GM23248 (cell line): Measurements from ENCODE around the gene UBE2V1. TPM values are rescaled to one million over a fixed set of nuclear protein-coding genes. Genes with fewer than 3 reads are reported as not detected.

Experiments used
- DNase-seq: peaks from one replicate; pipeline ENCODE4 v3.0.0-alpha.2; 2015
- H2AFZ ChIP-seq: fragments of 200-600 bp; sonication (generic); 2 replicates; pipeline ENCODE4 v1.6.1; 2016; ENCODE audit warnings: antibody characterized with exemption
- H3F3A ChIP-seq: fragments of 200-600 bp; sonication (generic); 2 replicates; pipeline ENCODE4 v1.6.1; 2016; ENCODE audit warnings: mild to moderate bottlenecking, antibody characterized with exemption, mixed run types; ENCODE audit not compliant: insufficient read depth
- H3K27ac ChIP-seq: fragments of 200-600 bp; sonication (generic); 2 replicates; pipeline ENCODE4 v1.5.1; 2016; ENCODE audit warnings: mild to moderate bottlenecking
- H3K27me3 ChIP-seq: fragments of 200-600 bp; sonication (generic); replicated peaks from 2 replicates; pipeline ENCODE4 v1.6.1; 2016; ENCODE audit warnings: mild to moderate bottlenecking; ENCODE audit not compliant: insufficient read depth
- H3K36me3 ChIP-seq: fragments of 200-600 bp; sonication (generic); 2 replicates; pipeline ENCODE4 v1.6.1; 2016; ENCODE audit warnings: low read depth, mild to moderate bottlenecking
- H3K4me1 ChIP-seq: fragments of 200-600 bp; sonication (generic); 2 replicates; pipeline ENCODE4 v1.6.1; 2016; ENCODE audit warnings: mild to moderate bottlenecking; ENCODE audit not compliant: insufficient read depth
- H3K4me2 ChIP-seq: fragments of 200-600 bp; sonication (generic); one replicate; pipeline ENCODE4 v1.6.1; 2016; ENCODE audit warnings: mild to moderate bottlenecking; ENCODE audit not compliant: unreplicated experiment
- H3K4me3 ChIP-seq: fragments of 200-600 bp; sonication (generic); 2 replicates; pipeline ENCODE4 v1.5.1; 2016; ENCODE audit warnings: mild to moderate bottlenecking
- H3K79me2 ChIP-seq: fragments of 200-600 bp; sonication (generic); 2 replicates; pipeline ENCODE4 v1.6.1; 2016; ENCODE audit warnings: mild to moderate bottlenecking; ENCODE audit not compliant: insufficient read depth
- H3K9ac ChIP-seq: fragments of 200-600 bp; sonication (generic); 2 replicates; pipeline ENCODE4 v1.6.1; 2016; ENCODE audit warnings: mild to moderate bottlenecking
- H3K9me2 ChIP-seq: fragments of 200-600 bp; sonication (generic); 2 replicates; pipeline ENCODE4 v1.6.1; 2016; ENCODE audit warnings: mixed run types, mild to moderate bottlenecking, moderate library complexity; ENCODE audit not compliant: insufficient read depth
- H3K9me3 ChIP-seq: fragments of 200-600 bp; sonication (generic); one replicate; pipeline ENCODE4 v1.6.1; 2017; ENCODE audit warnings: low read depth
- H4K20me1 ChIP-seq: fragments of 200-600 bp; sonication (generic); 2 replicates; pipeline ENCODE4 v1.6.0; 2016; ENCODE audit not compliant: insufficient read depth
- EZH2 ChIP-seq: fragments of 200-600 bp; sonication (generic); IDR thresholded peaks from 2 replicates; pipeline ENCODE4 v1.6.1; 2018; ENCODE audit warnings: antibody characterized with exemption, mild to moderate bottlenecking; ENCODE audit not compliant: insufficient read depth, poor library complexity, severe bottlenecking
- EZH2phosphoT487 ChIP-seq: fragments of 200-600 bp; sonication (generic); IDR thresholded peaks from 2 replicates; pipeline ENCODE4 v1.6.1; 2018; ENCODE audit warnings: antibody characterized with exemption, moderate library complexity, mild to moderate bottlenecking, low read depth; ENCODE audit not compliant: insufficient read depth
- WGBS, 2 experiments: methylation state at CpG; one replicate each; pipeline ENCODE4 v1.1.6; 2015 to 2017; ENCODE audit warnings: low lambda C conversion rate in 2 of 2, low coverage in 1 of 2; ENCODE audit errors: missing lambda C conversion rate in 2 of 2; 5-methylcytosine and 5-hydroxymethylcytosine counted together
- in situ Hi-C: fragments of 300-500 bp; cut with MboI; formaldehyde crosslinking; loops from 2 replicates; pipeline ENCODE4 v1.15.0; 2020
- polyA plus RNA-seq: library from polyadenylated mRNA; unstranded; fragments of >200 nt; fragmentation: Nextera tagmentation; extraction: Ambion mirVana; gene quantifications from 2 replicates; pipeline ENCODE4 v1.2.1, GENCODE V29; 2016
- total RNA-seq: library from RNA; depleted of rRNA; stranded (reverse); fragments of >200 nt; shearing (Covaris generic); gene quantifications from 2 replicates; pipeline ENCODE4 v1.2.3, GENCODE V29; 2014

UBE2V1 gene
- total and polyA plus RNA-seq, 2 experiments from 2014 or later: 41.7 to 197 TPM

- H3K27me3 ChIP-seq: no peaks in the 10 kb centered on the region
- H3K4me3 ChIP-seq: no peak overlapping the region
- peaks cover 31% of the 10 kb centered on the region for H3F3A ChIP-seq
- H2AFZ ChIP-seq: no peak overlapping the region
- H3K9ac ChIP-seq: no peak overlapping the region
- H3K9me2 ChIP-seq: no peaks in the 10 kb centered on the region
- DNase-seq: peak; percentile 78
- 54 to 60% methylated on average over 9 of the region's 9 CpGs for WGBS, 2 experiments
- H3K79me2 ChIP-seq: no peaks in the 10 kb centered on the region
- TF ChIP-seq EZH2 (no peak), EZH2phosphoT487 (no peak)
- in situ Hi-C loops: no loop called here
- no peak overlapping the region for H3K4me2 ChIP-seq
- H3K36me3 ChIP-seq: peaks cover 14% of the 10 kb centered on the region
- H3K9me3 ChIP-seq: no peaks in the 10 kb centered on the region
- H4K20me1 ChIP-seq: no peaks in the 10 kb centered on the region; the same call in 1 of the 2 replicates
- peaks cover 6% of the 10 kb centered on the region; the same call in 1 of the 2 replicates for H3K4me1 ChIP-seq
- no peak overlapping the region for H3K27ac ChIP-seq
Observed at GRCh38 chr20:50120935-50121693, 8.2 kb upstream of the UBE2V1 start.

GRCh38 chr20:50118203-50118602, 5.3 kb upstream of the UBE2V1 start:
- TF ChIP-seq EZH2: no peak
- TF ChIP-seq EZH2phosphoT487: no peak
- Histone ChIP-seq H3K9me2 (no peaks in the 10 kb centered on the region), H3K4me2 (no peak overlapping the region), H3F3A (peaks cover 37% of the 10 kb centered on the region), H3K36me3 (no peaks in the 10 kb centered on the region), H3K9me3 (no peaks in the 10 kb centered on the region), H2AFZ (no peak overlapping the region), H3K79me2 (peaks cover 22% of the 10 kb centered on the region), H3K4me1 (peaks cover 18% of the 10 kb centered on the region), H4K20me1 (no peaks in the 10 kb centered on the region), H3K4me3 (no peak overlapping the region), H3K27me3 (no peaks in the 10 kb centered on the region), H3K27ac (no peak overlapping the region), H3K9ac (no peak overlapping the region)
- DNase-seq: no peak
- in situ Hi-C loops: no loop called here
- WGBS, 2 experiments: 56 to 60% methylated on average over 2 of the region's 2 CpGs

GRCh38 chr20:50116368-50116999, 3.5 kb upstream of the UBE2V1 start:
- Histone ChIP-seq H3K9ac (peak overlapping the region; percentile 81), H3K4me2 (peak overlapping the region; percentile 80), H3K4me1 (peaks cover 14% of the 10 kb centered on the region), H3K4me3 (peak overlapping the region; percentile 87), H3F3A (peaks cover 32% of the 10 kb centered on the region), H4K20me1 (no peaks in the 10 kb centered on the region), H2AFZ (peak overlapping the region; percentile 98), H3K9me2 (no peaks in the 10 kb centered on the region), H3K9me3 (no peaks in the 10 kb centered on the region), H3K79me2 (peaks cover 38% of the 10 kb centered on the region), H3K36me3 (no peaks in the 10 kb centered on the region), H3K27ac (peak overlapping the region; percentile 61), H3K27me3 (no peaks in the 10 kb centered on the region)
- no peak for TF ChIP-seq EZH2
- no peak for TF ChIP-seq EZH2phosphoT487
- DNase-seq: no peak
- in situ Hi-C loops: no loop called here
- 88 to 91% methylated on average over 19 of the region's 19 CpGs for WGBS, 2 experiments

- H4K20me1 ChIP-seq: peaks cover 4% of the 10 kb centered on the region
- TF ChIP-seq EZH2: no peak
- no peak for TF ChIP-seq EZH2phosphoT487
- H3K36me3 ChIP-seq: no peaks in the 10 kb centered on the region
- H3K27me3 ChIP-seq: no peaks in the 10 kb centered on the region
- H3K9ac ChIP-seq: peak overlapping the region; percentile 81
- H3K9me2 ChIP-seq: no peaks in the 10 kb centered on the region
- peaks cover 34% of the 10 kb centered on the region for H3F3A ChIP-seq
- peak overlapping the region; percentile 98 for H3K4me2 ChIP-seq
- peaks cover 45% of the 10 kb centered on the region for H3K79me2 ChIP-seq
- H3K4me3 ChIP-seq: peak overlapping the region; percentile 87
- H3K9me3 ChIP-seq: no peaks in the 10 kb centered on the region
- WGBS, 2 experiments: 1 to 2% methylated on average over 24 of the region's 24 CpGs
- in situ Hi-C loops: no loop called here
- peaks cover 19% of the 10 kb centered on the region for H3K4me1 ChIP-seq
- H3K27ac ChIP-seq: peak overlapping the region; percentile 61
- H2AFZ ChIP-seq: peak overlapping the region; percentile 98
- DNase-seq: peak; percentile 100
Observed at GRCh38 chr20:50115591-50116367, 2.8 kb upstream of the UBE2V1 start.
